ENCODE results near the gene EGLN1. TPM values are rescaled to one million over a fixed set of nuclear protein-coding genes. Genes with fewer than 3 reads are reported as not detected.

Gene EGLN1
- total and polyA plus RNA-seq, 10 of the 15 experiments (the other 5 are each of a cell fraction or from before 2014, with no cell fraction given) = 2.4 to 46.6 (median 8.7) TPM

DNA sequence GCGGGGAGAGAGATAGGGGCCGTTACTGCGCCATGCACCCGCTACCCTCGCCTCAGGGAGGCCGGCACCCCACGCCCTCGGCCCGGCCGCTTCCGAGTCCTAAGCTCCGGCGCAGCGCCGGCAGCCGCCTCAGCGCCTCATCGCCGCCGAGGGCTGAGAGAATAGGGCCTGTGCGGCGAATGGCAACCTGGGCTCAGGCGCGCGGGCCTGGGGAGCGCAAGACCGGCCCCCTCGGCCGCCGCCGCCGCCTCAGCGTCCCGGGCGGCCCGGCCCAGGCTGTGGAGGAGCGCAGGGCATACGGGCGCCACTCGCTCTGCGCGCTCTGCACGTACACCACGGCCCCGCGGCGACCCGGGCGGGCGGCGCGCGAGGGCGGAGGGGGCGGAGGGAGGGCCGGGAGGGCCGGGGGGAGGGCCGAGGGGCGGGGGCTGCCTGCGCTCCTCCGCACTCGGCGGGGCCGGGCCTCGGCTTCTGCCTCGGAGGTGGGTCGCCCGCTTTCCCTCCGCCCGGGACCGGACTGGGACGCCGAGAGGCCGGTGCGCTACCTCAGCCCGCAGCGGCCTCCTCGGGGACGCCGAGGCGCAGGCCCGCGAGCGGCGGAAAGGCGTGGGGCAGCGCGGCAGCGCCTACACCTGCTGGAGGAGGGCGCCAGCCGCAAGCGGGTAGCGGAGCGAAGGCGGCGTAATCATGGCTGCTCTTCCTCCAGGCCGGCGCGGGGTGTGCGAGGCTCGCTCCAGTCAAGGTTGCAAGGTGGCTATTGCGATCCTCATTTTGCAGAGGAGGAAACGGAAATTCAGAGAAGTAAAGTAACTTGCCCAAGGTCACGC, at the start of gene EGLN1 (continued):
- TF ChIP-seq, protein P1, sequence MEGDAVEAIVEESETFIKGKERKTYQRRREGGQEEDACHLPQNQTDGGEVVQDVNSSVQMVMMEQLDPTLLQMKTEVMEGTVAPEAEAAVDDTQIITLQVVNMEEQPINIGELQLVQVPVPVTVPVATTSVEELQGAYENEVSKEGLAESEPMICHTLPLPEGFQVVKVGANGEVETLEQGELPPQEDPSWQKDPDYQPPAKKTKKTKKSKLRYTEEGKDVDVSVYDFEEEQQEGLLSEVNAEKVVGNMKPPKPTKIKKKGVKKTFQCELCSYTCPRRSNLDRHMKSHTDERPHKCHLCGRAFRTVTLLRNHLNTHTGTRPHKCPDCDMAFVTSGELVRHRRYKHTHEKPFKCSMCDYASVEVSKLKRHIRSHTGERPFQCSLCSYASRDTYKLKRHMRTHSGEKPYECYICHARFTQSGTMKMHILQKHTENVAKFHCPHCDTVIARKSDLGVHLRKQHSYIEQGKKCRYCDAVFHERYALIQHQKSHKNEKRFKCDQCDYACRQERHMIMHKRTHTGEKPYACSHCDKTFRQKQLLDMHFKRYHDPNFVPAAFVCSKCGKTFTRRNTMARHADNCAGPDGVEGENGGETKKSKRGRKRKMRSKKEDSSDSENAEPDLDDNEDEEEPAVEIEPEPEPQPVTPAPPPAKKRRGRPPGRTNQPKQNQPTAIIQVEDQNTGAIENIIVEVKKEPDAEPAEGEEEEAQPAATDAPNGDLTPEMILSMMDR (IDR thresholded peaks at IDR 0.05 in 2 of 3, conservative IDR thresholded peaks at IDR 0.05 in 1 of 3; ENCODE audit: control insufficient read depth in 2 of 3, extremely low read depth in 1 of 3, insufficient read depth in 1 of 3, low read depth in 3 of 3, low read length in 3 of 3) = peak; percentile 35 to 61 (median 49); a peak in 4 of 6 replicates
- TF ChIP-seq, protein P2, sequence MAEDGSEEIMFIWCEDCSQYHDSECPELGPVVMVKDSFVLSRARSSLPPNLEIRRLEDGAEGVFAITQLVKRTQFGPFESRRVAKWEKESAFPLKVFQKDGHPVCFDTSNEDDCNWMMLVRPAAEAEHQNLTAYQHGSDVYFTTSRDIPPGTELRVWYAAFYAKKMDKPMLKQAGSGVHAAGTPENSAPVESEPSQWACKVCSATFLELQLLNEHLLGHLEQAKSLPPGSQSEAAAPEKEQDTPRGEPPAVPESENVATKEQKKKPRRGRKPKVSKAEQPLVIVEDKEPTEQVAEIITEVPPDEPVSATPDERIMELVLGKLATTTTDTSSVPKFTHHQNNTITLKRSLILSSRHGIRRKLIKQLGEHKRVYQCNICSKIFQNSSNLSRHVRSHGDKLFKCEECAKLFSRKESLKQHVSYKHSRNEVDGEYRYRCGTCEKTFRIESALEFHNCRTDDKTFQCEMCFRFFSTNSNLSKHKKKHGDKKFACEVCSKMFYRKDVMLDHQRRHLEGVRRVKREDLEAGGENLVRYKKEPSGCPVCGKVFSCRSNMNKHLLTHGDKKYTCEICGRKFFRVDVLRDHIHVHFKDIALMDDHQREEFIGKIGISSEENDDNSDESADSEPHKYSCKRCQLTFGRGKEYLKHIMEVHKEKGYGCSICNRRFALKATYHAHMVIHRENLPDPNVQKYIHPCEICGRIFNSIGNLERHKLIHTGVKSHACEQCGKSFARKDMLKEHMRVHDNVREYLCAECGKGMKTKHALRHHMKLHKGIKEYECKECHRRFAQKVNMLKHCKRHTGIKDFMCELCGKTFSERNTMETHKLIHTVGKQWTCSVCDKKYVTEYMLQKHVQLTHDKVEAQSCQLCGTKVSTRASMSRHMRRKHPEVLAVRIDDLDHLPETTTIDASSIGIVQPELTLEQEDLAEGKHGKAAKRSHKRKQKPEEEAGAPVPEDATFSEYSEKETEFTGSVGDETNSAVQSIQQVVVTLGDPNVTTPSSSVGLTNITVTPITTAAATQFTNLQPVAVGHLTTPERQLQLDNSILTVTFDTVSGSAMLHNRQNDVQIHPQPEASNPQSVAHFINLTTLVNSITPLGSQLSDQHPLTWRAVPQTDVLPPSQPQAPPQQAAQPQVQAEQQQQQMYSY (CRISPR knock-in tag; IDR thresholded peaks at IDR 0.05) = no peak
- TF ChIP-seq, protein P3, sequence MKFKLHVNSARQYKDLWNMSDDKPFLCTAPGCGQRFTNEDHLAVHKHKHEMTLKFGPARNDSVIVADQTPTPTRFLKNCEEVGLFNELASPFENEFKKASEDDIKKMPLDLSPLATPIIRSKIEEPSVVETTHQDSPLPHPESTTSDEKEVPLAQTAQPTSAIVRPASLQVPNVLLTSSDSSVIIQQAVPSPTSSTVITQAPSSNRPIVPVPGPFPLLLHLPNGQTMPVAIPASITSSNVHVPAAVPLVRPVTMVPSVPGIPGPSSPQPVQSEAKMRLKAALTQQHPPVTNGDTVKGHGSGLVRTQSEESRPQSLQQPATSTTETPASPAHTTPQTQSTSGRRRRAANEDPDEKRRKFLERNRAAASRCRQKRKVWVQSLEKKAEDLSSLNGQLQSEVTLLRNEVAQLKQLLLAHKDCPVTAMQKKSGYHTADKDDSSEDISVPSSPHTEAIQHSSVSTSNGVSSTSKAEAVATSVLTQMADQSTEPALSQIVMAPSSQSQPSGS (IDR thresholded peaks at IDR 0.05; ENCODE audit: low read length) = no peak
- TF ChIP-seq, protein P4, sequence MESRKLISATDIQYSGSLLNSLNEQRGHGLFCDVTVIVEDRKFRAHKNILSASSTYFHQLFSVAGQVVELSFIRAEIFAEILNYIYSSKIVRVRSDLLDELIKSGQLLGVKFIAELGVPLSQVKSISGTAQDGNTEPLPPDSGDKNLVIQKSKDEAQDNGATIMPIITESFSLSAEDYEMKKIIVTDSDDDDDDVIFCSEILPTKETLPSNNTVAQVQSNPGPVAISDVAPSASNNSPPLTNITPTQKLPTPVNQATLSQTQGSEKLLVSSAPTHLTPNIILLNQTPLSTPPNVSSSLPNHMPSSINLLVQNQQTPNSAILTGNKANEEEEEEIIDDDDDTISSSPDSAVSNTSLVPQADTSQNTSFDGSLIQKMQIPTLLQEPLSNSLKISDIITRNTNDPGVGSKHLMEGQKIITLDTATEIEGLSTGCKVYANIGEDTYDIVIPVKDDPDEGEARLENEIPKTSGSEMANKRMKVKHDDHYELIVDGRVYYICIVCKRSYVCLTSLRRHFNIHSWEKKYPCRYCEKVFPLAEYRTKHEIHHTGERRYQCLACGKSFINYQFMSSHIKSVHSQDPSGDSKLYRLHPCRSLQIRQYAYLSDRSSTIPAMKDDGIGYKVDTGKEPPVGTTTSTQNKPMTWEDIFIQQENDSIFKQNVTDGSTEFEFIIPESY (IDR thresholded peaks at IDR 0.05) = no peak
- TF ChIP-seq KDM1A (IDR thresholded peaks at IDR 0.05; ENCODE audit: borderline replicate concordance) (no peak), ZSCAN29 (IDR thresholded peaks at IDR 0.05) (peak; percentile 40), SIX5 (IDR thresholded peaks at IDR 0.05; ENCODE audit: low read depth, low read length, severe bottlenecking) (no peak), ZNF384 (IDR thresholded peaks at IDR 0.05; ENCODE audit: borderline replicate concordance, low read depth, low read length) (no peak), HCFC1 (IDR thresholded peaks at IDR 0.05; ENCODE audit: low read length) (no peak), SMARCA5 (IDR thresholded peaks at IDR 0.05) (peak; percentile 88), CREM (IDR thresholded peaks at IDR 0.05; ENCODE audit: low read depth) (0 out of 2 replicates have a peak, but pooled peaks have one; percentile 32), NFIC (IDR thresholded peaks at IDR 0.05; ENCODE audit: low read depth, low read length) (no peak), RB1 (IDR thresholded peaks at IDR 0.05; ENCODE audit: borderline replicate concordance) (peak; percentile 20; the same call in 1 of the 2 replicates)
- TF ChIP-seq, protein P5, sequence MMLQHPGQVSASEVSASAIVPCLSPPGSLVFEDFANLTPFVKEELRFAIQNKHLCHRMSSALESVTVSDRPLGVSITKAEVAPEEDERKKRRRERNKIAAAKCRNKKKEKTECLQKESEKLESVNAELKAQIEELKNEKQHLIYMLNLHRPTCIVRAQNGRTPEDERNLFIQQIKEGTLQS (IDR thresholded peaks at IDR 0.05; ENCODE audit: borderline replicate concordance, extremely low read depth, low read depth, low read length) = no peak

Data from GM12878 (cell line).